Spinal cord (tissue), 10 donors: ENCODE data around the gene NCOA1. TPM values are rescaled to one million over a fixed set of nuclear protein-coding genes. Genes with fewer than 3 reads are reported as not detected.

ENCODE experiments used
- DNase-seq, 6 donors: peaks; one replicate each; pipeline versions ENCODE4 v3.0.0 to v3.0.0-alpha.2; 2013 to 2015; ENCODE audit warnings: low spot score in 6 of 6, low read depth in 4 of 6
- H3K27ac ChIP-seq: one replicate; pipeline ENCODE4 v1.5.1; 2013; ENCODE audit warnings: low read depth, low read length, control low read depth
- H3K27me3 ChIP-seq: one replicate; pipeline ENCODE4 v1.6.1; 2013; ENCODE audit warnings: low read length; ENCODE audit not compliant: control insufficient read depth, insufficient read depth
- H3K36me3 ChIP-seq: one replicate; pipeline ENCODE4 v1.6.1; 2013; ENCODE audit warnings: low read length; ENCODE audit not compliant: control insufficient read depth, insufficient read depth
- H3K4me1 ChIP-seq: one replicate; pipeline ENCODE4 v1.6.1; 2013; ENCODE audit warnings: low read length; ENCODE audit not compliant: control insufficient read depth, insufficient read depth
- H3K4me3 ChIP-seq: one replicate; pipeline ENCODE4 v1.5.1; 2013; ENCODE audit warnings: low read depth, low read length, control low read depth
- H3K9me3 ChIP-seq: one replicate; pipeline ENCODE4 v1.6.1; 2013; ENCODE audit warnings: low read length; ENCODE audit not compliant: control insufficient read depth, insufficient read depth
- WGBS: methylation state at CpG from one replicate; pipeline ENCODE4 v1.1.5; 2013; ENCODE audit warnings: missing lambda C conversion rate; ENCODE audit not compliant: insufficient coverage; 5-methylcytosine and 5-hydroxymethylcytosine counted together
- polyA plus RNA-seq, 2 donors: library from polyadenylated mRNA; unstranded; fragments of 120-200 nt; gene quantifications; one replicate each; pipeline ENCODE4 v1.2.1, GENCODE V29; 2013; ENCODE audit not compliant: insufficient read length in 2 of 2
- total RNA-seq, 2 donors: library from RNA; depleted of rRNA in 1 of 2; stranded (reverse); fragments of 120-200 nt in 1 of 2; fragments of >200 nt in 1 of 2; gene quantifications; one replicate each; pipeline versions ENCODE4 v1.2.3 to v1.2.4, GENCODE V29; 2013 to 2014
- donor health status: healthy.

NCOA1 gene
- total and polyA plus RNA-seq, 4 donors: 50.3 to 87.7 (median 73.1) TPM

DNA sequence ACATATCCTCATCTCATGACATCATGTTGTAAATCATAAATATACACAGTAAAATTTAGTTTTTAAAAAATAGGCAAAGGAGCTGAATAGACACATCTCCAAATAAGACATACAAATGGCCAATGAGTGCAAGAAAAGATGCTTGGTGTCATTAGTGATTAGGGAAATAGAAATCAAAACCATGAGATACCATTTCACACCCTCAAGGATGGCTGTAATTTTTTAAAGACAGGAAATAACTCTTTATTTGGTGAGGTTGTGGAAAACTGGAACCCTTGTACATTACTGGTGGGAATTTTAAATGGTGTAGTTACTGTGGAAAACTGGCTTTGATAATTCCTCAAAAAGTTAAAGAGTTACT lies 160.6 kb downstream of the NCOA1 start:
- Histone ChIP-seq H3K9me3 (no peaks in the 10 kb centered on the region), H3K4me3 (no peak overlapping the region), H3K4me1 (no peaks in the 10 kb centered on the region), H3K36me3 (no peaks in the 10 kb centered on the region), H3K27ac (no peak overlapping the region), H3K27me3 (no peaks in the 10 kb centered on the region)
- no peak for DNase-seq

DNA sequence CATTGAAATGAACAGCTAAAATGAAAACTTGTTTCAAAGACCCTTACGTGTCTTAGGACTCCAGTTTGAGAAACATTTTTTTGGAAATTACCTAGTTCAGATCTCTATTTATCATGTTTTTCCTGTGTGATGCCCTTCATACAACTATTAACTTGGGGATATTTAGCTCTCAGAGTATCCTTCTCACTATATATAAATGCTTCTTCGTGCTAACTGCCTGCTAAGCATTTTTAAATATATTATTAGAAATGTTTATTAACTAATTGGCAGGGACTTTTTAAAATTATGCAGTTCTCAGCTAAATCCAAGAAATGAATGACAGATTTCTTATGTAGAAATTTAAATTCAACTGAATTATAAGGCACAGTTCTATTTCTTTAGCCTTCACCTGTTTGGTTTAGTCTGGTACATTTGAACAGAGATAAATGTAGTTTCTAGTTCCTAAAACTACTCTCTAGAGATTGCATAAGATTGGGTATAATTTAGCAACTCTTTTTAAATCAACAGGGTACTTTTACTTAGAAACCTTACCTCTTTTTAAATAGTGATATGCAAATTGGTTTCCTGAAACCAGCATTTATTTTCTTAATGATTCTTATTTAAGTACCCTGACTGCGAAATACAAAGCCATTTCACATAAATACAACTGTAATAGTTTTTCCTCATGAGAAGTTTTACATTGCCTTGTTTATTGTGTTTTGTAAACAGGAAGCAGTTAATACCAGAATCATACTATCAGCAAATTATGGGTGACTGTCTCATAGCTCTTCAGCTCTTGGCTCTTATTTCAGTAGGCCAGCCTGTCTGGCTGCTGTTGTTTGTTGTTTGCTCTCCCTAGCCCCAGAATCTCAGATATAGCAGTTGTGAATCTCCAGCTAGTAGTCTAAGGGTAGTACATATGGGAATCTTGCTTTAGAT lies 161.5 kb downstream of the NCOA1 start:
- no CpG with 5 or more reads among the region's 3 CpGs for WGBS
- no peak overlapping the region for H3K27ac ChIP-seq
- peak in 2 of 6 donors; percentile 21 to 62 for DNase-seq

DNA sequence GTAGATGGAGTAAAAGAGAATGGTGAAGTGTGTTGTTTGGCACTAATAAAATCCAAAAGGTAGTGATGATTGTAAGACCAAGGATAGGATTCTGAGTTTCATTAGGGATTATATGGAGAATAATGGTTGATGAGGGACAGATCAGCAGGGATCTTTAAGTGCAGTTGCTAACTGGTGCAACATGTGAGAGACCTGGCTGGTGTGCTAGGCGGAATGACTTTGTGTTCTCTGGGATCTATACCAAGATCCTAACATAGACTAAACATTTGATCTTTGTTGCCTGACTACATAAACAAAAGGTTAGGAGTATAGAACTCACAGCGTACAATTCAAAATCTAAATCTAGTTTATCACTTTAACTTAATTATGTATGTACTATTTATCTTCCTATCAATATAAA lies 166.8 kb downstream of the NCOA1 start:
- DNase-seq: no peak
- no peaks in the 10 kb centered on the region for H3K27me3 ChIP-seq
- H3K4me1 ChIP-seq: no peaks in the 10 kb centered on the region
- H3K9me3 ChIP-seq: no peaks in the 10 kb centered on the region
- no peak overlapping the region for H3K27ac ChIP-seq
- no peaks in the 10 kb centered on the region for H3K36me3 ChIP-seq
- no CpG with 5 or more reads among the region's 2 CpGs for WGBS
- H3K4me3 ChIP-seq: no peak overlapping the region

More for the DNA sequence above, 161.5 kb downstream of the NCOA1 start:
- Histone ChIP-seq H3K4me1 (no peaks in the 10 kb centered on the region), H3K4me3 (no peak overlapping the region), H3K9me3 (no peaks in the 10 kb centered on the region), H3K36me3 (no peaks in the 10 kb centered on the region), H3K27me3 (no peaks in the 10 kb centered on the region)

DNA sequence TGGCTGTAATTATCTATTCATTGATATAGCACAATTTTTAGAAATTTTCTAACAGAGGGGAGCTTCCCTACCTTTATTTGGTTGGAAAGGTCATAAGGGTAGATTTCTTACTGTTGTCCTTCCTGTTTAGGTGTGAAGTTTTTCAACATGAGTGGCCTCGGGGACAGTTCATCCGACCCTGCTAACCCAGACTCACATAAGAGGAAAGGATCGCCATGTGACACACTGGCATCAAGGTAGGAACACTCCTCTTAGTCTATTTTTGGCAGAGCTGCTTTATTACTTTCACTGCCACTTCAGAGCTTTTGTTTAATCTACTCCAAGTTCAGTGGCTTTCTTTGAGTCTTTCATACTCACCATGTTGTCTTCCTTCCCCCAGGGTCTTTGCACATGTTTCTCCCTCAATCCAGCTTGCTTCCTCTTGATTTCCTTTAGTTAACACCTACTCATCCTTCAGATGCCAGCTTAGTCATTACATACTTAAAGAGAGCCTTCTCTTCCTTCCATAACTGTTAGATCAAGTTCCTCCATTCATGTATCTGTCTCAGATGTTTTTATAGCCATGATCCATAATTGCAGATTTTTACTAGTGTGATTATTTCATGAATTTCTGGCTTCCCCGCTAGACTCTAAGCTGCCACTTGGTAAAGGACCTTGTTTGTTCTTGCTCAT lies 167.6 kb downstream of the NCOA1 start:
- no peaks in the 10 kb centered on the region for H3K4me1 ChIP-seq
- 100% methylated on average over 3 of the region's 4 CpGs for WGBS
- no peaks in the 10 kb centered on the region for H3K27me3 ChIP-seq
- H3K4me3 ChIP-seq: no peak overlapping the region
- no peaks in the 10 kb centered on the region for H3K36me3 ChIP-seq
- H3K9me3 ChIP-seq: no peaks in the 10 kb centered on the region
- no peak for DNase-seq
- no peak overlapping the region for H3K27ac ChIP-seq

DNA sequence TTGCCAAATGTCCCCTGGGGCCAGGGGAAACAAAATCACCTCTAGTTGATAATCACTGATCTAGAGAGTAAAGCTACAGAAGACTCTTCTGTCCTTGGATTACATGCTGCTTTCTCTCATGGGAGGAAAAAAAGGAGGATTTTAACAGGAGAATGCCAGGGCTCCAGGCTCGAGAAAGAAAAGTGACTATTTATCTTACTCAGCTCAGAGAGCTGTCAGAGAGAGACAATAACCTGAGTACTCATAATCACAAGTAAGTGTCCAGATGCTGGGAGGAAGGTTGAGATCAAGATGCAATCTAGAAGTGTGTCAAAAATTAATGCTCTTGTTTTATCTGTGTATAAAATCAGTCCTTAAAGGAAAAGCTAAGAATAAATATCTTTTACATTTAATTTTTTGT lies 168.8 kb downstream of the NCOA1 start:
- H3K27ac ChIP-seq: no peak overlapping the region
- no peak overlapping the region for H3K4me3 ChIP-seq
- no peaks in the 10 kb centered on the region for H3K9me3 ChIP-seq
- H3K4me1 ChIP-seq: no peaks in the 10 kb centered on the region
- no peaks in the 10 kb centered on the region for H3K27me3 ChIP-seq
- no peaks in the 10 kb centered on the region for H3K36me3 ChIP-seq
- peak in 1 of 6 donors; percentile 34 for DNase-seq
- no CpG with 5 or more reads among the region's 1 CpG for WGBS

DNA sequence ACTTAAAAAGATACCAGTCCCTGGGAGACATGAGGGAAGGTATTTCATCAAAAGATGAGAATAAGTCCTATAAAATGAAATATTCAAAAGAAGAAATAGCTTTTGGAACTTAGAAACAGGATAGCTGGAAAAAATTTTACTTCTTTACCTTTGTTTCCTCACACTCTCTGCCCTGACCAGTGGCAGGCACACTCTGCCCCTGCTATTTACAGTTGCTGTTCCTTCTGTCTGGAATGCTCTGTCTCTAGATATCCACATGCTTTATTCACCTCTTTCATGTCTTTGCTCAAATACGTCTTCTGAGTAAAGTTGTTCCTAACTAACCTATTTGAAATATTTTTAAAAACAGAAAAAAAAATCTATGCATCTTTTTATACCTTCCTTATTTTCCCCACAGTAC lies 176.5 kb downstream of the NCOA1 start:
- Histone ChIP-seq H3K4me1 (no peaks in the 10 kb centered on the region), H3K27me3 (no peaks in the 10 kb centered on the region), H3K27ac (no peak overlapping the region), H3K9me3 (no peaks in the 10 kb centered on the region), H3K36me3 (no peaks in the 10 kb centered on the region), H3K4me3 (no peak overlapping the region)
- WGBS: no CpG with 5 or more reads among the region's 1 CpG
- no peak for DNase-seq

DNA sequence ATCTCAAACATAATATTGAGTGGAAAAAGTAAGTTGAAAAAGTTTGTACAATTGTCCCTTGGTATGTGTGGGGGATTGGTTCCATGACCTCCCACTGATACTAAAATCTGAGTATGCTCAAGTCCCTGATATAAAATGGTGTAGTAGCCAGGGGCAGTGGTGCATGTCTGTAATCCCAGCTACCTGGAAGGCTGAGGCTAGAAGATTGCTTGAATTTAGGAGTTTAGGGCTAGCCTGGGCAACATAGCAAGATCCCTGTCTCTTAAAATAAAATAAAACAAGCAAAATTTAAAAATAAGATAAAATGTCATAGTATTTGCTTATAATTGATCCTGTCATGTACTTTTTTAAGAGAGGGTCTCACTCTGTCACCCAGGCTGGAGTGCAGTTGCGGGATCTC lies 180.2 kb downstream of the NCOA1 start:
- Histone ChIP-seq H3K36me3 (peaks cover 4% of the 10 kb centered on the region), H3K27me3 (no peaks in the 10 kb centered on the region), H3K4me1 (no peaks in the 10 kb centered on the region), H3K27ac (no peak overlapping the region), H3K9me3 (no peaks in the 10 kb centered on the region), H3K4me3 (no peak overlapping the region)
- DNase-seq: no peak
- WGBS: 100% methylated on average over 1 of the region's 1 CpG

DNA sequence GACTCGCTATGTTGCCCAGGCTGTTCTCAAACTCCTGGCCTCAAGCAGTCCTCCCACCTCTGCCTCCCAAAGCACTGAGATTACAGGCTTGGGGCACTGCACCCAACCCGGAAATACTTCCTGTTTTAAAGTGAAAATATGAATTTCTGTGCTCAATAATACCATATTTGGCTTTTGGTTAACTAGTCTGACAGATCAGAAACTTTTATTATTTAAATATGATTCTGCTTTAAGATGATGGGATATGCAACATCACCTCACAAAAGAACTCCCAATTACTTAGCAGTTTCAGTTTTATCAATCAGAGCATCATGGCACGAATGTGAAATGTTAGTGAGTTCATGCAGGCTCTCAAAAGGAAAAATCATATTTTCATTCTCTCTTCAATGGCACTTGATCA lies 181.5 kb downstream of the NCOA1 start:
- DNase-seq: no peak
- Histone ChIP-seq H3K27me3 (no peaks in the 10 kb centered on the region), H3K9me3 (no peaks in the 10 kb centered on the region), H3K4me1 (no peaks in the 10 kb centered on the region), H3K27ac (no peak overlapping the region), H3K36me3 (peaks cover 7% of the 10 kb centered on the region), H3K4me3 (no peak overlapping the region)
- no CpG with 5 or more reads among the region's 3 CpGs for WGBS

DNA sequence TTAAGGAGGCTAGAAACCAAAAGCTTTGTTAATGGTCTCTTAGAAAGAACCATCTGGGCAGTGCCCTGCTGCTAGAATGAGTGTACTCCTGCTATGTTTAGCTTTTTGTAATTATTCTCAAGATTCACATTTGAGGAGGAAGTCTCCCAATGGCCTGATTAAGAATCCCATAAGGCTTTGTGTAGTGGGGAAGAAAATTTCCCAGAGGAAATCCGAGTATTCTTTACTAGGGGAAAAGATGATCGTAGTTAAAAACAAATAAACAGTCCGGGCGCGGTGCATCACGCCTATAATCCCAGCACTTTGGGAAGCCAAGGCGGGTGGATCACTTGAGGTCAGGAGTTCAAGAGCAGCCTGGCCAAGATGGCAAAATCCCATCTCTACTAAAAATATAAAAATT lies 184.3 kb downstream of the NCOA1 start:
- DNase-seq: peak in 3 of 6 donors; percentile 7 to 82 (median 12)
- 80% methylated on average over 6 of the region's 7 CpGs for WGBS
- Histone ChIP-seq H3K27me3 (no peaks in the 10 kb centered on the region), H3K4me3 (no peak overlapping the region), H3K9me3 (no peaks in the 10 kb centered on the region), H3K36me3 (peaks cover 8% of the 10 kb centered on the region), H3K27ac (no peak overlapping the region), H3K4me1 (no peaks in the 10 kb centered on the region)

DNA sequence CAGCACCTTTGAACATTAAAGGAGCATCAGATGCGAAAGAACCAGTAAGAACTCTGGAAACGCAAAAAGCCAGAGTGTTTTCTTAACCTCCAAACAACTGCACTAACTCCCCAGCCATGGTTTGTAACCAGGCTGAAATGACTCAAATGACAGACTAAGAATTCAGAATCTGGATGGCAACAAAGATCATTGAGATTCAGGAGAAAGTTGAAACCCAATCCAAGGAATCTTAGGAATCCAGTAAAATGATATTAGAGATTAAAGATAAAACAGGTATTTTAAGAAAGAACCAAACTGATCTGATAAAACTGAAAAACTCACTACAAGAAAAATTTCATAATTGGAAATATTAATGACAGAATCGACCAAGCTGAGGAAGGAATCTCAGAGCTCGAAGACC lies 185.4 kb downstream of the NCOA1 start:
- no peaks in the 10 kb centered on the region for H3K27me3 ChIP-seq
- no peaks in the 10 kb centered on the region for H3K9me3 ChIP-seq
- WGBS: 100% methylated on average over 2 of the region's 4 CpGs
- H3K4me3 ChIP-seq: no peak overlapping the region
- H3K4me1 ChIP-seq: no peaks in the 10 kb centered on the region
- no peak overlapping the region for H3K27ac ChIP-seq
- DNase-seq: no peak
- H3K36me3 ChIP-seq: peaks cover 8% of the 10 kb centered on the region
